NCI-H2196 treated with DMSO at 0.1 percent for 48 hours (cell line): ENCODE results near the gene PTPRG.

Source experiments
- DNase-seq: peaks from one replicate; lab custom pipeline; 2025; ENCODE audit not compliant: unreplicated experiment; lab: John Stamatoyannopoulos, UW

Gene PTPRG

DNA sequence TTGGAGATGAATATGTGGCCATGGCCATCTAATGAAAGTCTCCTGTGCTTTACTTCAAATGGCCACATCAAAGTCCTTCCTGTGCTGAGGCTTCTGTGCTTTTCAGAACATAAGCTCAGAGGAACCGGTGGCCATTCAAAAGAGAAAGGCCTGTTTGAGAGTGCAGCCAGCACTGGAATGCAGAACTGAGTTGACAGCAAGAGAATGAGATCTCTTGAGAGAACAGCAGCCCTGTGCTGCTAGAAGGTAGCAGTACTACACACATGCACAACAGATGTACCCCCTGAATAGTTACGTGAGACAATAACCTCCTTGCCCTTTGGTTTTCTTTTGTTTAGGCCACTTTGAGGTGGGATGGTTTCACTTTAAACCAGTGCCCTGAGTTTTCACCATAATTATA lies 292.5 kb downstream of the PTPRG start:
- no peak for DNase-seq

DNA sequence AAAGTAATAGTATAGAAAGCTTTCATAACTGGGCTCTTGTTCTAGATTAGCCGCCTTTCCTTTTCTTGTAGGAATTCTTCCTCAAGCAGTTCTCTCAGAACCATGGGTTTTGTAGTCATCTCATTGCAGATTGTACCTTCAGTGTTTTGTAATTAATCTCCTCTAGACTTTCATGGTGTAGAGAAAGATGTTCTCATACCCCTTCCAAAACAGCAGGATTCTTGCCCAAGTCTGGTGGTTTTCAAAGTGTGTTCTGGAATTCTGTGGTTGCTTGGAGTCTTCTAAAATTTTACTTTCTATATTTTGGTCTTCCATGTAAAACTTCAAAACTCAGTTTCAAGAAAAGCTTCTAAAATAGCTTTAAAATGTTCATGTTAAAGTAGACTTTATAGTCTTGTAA lies 293.8 kb downstream of the PTPRG start:
- no peak for DNase-seq

DNA sequence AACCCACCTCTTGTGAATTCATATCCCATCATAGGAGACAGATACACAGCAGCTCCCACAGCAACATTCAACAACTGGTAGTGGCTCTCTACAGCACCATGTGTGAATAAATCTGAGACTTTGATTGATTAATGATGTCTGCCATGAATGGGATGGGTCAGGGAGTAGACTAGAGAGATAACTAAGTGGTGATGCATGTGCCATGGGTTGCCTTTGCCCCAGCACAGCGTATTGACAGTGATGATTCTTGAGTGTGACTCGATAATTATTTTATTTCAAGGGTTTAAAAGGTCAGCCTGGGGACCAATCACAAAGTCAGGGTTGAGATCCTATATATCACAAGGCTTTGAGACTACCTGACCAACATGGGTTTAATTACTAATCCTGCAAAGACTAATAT lies 295.9 kb downstream of the PTPRG start:
- DNase-seq, result no peak

DNA sequence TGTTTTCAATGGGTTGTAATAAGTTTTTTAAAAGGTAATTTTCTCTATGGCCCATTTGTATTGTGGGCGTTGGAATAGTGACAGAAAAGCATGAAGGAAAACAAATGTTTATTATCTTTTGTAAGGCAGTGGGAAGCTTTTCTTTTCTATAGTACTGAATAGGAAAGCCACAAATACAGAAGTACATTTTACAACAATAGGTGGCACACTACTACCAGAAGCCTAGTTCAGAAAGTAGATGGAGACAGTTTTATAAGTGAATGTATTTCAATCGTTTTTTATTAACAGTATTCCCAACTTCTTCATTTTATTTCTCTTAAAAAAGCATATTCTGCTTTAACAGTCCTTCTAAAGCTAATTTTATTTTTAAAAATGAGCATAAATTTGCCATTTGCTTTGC lies 296.7 kb downstream of the PTPRG start:
- DNase-seq, result no peak

DNA sequence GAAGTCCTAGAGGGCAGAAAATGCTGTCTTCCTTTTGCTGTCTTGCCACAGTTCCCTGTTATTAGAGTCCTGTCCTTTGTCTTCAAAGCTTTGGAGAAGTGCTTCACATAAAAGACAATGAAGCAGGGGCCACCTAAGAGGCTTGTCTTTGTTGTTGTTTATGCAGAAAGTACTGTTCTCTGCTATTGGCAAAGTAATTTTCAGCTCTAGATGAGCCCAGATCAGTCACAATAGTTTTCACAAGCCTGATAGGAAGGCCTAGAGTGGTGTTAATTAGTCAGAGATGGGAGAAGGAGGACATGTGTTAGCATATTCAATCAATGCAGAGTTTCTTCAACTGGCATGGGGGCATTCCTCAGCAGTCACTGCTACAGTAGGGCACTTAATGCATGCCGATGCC lies 300.0 kb downstream of the PTPRG start:
- no peak for DNase-seq

DNA sequence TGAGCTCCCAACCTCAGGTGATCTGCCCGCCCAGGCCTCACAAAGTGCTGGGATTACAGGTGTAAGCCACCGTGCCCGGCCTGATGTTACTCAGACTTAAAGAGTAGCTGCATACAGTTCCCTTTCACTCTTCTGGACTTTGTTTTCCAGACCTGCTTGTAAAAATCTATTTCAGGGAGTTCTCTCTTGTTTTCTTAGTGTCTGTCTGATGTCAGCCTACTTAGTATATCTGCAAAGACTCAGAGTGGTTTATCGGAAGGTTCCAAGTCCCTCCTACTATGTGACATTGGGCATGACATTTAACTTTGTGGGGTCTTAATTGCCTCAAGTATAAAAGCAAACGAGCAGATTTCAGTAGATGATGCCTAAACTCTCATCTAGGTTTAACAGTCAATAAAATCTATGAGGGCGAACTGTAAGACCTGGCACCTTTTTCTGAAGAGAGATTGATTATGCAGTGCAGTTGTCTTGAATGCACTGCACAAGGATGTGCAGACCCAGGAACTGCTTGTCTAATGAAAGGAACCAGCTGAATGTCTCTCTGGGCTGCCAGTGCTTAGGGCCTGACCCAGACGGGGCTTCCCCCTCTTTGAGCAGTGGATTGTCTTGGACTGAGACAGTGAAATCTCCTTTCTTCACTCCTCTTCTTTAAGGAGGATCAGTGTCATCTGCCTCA lies 301.4 kb downstream of the PTPRG start:
- no peak for DNase-seq

DNA sequence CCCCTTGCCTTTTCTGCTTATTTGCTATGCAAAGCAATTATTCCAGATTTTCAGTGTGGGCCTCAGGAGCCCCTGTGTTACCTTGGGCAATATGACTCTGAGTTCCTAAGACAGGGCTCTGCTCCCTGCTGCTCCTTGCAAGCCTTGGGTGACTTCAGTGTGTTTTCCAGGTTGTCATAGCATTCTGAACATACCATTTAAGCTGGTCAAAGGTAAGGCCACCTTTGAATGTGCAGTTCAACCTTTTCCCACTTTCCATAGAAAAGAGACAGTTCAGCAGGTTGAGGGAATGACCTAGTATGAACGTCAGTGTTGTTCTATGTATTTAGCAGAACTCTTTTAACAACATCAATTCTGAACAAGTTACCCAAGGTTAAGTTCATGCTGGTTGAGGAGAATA lies 302.2 kb downstream of the PTPRG start:
- DNase-seq, result no peak

DNA sequence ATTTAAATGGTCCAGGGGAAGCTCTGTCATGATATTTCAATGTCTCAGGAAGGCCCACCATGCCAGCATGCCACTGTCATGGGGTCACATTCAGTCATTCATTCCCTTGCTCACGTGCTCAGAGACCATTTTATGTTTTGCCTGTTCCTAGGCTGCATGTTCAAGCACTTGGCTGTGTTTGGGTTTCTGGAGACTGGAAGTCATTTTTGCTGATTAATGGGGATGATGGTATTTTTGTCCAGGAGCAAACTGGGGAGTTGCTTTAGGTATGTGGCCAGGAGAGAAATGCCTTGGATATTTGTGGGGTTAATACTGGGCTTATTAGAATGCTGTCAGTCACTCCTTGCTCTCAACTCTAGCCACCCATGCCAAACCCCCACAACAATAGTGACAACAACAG lies 303.5 kb downstream of the PTPRG start:
- DNase-seq, result no peak

DNA sequence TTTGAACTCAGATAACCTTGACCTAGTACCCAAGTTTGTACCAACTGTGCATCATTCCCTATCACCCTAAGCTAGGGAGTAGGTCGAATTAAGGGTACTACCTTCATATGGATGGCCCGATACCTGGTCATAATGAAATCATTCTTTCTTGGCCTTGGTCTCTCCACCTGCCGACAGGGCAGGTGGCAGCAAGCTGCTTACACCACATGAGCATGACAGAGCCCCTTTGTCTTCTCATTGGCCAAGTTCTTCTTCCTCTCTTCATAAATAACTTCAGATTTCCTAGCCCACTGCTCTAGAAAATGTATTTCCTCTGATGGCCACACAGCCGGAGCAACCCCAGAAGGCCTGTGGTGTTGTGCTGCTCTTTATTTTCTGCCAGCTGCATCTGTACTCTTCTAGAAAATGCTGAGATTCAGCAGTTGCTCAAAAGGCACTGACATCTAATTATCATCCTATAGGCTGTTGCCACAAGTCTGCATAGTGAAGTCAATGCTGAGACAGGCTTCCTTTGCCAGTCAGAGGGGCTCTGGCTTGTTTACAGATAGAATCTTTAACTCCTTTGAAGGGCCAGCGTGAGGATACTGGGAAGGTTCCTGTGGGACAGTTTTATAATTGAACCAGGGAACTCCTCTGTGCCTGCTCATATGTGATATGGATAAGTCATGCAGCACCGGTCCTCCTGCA lies 304.2 kb downstream of the PTPRG start:
- DNase-seq, result no peak

DNA sequence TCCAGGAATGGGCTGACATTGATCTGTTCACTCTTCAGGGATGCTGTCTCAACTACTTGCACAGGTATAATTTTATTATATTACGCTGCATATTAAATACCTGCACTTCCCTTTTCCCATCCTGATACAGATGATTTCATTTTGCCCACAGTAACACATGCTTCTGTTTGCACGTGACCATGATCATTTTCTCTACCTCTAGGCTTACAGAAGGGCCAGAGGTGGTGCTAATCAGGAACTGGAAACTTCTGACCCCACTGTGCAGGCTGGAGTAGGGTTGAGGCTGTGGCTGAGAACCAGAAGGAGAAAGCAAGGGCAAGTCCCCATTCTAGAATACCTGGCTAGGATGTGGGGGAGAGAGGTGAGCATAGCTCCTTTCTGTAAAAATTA lies 304.8 kb downstream of the PTPRG start:
- no peak for DNase-seq

DNA sequence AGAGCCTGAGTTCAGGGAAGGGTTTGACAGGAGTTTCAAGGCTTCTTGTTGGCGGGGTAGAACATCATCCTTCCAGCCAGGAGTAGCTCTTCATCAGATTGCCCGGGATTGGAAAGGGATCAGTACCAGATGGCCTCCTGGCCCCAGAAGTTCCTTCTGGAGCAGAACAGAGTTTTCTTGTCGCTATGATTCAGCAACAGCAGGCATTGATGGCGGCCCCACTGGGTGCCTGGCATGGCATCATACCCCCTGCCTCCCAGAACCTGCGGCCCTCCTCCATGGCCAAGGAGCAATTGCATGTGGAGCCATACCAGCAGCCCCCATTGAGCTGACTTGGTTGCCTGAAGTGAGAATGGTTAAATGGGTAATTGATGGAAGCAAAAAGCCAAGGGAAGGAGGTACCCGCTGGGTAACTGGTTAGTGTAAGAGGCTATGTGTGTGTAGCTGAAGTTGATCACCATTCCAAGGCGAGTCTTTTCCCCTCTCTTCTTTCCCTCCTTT lies 305.6 kb downstream of the PTPRG start:
- no peak for DNase-seq

DNA sequence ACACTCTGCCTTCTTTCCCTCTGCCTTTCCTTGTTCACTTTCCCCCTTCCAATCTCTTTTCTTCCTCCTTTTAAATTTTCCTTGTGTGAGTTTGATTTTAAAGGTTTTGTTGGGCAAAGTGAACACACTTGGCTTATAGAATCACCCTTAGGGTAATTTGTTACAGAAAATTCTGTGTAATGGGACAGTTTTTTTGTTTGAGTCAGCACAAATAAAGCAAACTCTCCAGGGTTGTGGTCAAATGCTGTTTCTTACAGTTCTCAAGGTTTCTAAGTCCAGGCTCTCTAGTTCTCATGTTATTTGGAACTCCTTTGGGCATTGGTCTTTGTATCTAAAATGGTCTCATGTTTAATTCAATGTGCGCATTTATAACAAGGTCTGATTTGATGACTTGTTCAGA lies 307.1 kb downstream of the PTPRG start:
- DNase-seq, result no peak

DNA sequence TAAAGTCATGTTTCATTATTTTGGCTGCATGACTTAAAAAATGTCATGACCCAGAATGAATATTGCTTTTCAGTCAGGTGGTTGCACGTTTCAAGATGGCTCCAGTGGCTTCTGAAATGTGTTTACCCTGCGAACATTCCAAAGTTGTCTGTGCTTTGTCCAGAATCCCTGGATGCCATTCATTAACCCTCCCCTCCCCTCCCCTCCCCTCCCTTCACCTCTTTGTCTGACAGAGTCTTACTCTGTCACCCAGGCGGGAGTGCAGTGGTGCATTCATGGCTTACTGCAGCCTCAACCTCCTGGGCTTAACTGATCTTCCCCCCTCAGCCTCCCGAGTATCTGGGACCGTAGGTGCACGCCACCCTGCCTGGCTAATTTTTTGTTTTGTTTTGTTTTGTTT lies 308.0 kb downstream of the PTPRG start:
- no peak for DNase-seq

DNA sequence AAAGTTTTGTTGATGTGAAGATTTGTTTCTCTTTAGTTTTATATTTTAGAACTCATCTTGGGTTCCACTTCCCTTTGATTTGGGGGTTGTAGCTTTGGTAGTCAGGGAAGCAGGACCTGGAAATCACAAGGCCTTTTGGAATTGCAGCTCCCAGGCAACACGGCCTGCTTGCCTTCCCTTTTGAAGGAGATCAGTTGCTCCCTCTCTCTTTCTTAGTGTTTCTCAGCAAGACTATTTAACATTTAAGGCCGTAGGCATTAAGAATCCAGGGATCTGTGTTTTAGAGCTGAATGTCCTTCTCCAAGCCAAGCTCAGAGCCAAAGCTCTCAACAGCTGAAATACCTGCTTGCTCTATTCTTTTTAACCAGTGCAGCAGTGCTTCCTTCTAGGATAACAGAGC lies 310.3 kb downstream of the PTPRG start:
- DNase-seq, result no peak

DNA sequence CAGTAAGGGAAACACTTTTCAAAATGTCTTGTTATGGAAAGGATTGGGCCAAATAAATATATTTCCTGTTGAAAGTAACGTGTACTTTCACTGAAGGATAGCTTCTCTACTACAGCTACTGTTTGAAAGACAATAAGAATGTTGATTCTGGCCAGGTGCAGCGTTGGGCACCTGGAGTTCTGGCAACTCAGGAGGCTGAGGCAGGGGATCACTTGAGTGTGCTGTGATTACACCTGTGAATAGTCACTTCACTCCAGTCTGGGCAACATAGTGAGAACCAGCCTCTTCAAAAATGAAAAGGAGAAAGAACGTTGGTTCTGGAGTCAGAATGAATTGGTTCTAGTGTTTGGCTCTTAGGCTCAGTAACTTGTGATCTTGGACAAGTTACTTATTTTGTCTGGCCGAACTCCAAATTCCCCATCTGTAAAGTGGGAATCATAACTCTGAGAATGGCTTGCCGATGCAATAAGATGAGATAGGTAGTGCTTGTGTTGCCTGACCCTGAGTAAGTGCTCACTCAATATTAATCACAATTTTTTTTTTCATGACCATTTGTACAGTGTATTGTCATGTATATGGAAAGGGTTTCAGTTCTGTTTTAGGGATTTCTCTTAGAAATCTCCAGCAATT lies 310.8 kb downstream of the PTPRG start:
- DNase-seq, result no peak

DNA sequence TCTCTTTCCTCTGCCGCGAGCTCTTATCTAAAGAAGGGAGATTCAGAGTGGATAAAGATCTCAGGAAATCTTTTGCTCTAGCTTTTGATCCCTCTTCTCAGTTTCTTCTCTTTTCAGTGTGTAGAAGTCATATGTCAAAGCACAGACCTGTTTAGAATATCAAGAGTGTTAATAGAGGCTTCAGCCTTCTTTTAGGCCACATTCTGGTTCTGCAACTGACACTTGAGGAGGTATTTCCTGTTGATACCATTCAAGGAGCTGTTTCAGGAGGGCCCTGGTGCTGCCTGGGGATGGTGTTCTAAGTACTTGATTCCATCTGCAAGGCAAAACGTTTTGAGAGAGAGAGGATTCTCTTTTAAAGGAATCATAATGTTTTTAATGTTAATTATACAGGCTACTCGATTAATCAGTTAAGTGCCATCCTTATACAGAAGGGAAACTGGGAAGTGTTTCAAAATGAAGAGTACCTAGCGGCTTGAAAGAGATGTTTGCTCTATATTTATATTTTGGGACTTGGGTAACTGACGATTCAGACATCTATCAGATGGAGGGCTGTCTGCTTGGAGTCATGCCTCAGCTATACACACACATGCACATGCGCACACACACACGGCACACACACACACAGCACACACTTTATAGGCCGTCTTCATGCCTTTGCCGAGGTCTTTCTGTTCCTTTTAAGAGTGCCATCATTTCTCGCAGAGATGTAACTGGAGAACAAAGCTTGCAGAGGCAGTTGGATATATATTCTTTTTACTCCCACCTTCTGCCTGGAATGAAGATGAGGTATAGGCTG lies 313.9 kb downstream of the PTPRG start:
- DNase-seq, result no peak

DNA sequence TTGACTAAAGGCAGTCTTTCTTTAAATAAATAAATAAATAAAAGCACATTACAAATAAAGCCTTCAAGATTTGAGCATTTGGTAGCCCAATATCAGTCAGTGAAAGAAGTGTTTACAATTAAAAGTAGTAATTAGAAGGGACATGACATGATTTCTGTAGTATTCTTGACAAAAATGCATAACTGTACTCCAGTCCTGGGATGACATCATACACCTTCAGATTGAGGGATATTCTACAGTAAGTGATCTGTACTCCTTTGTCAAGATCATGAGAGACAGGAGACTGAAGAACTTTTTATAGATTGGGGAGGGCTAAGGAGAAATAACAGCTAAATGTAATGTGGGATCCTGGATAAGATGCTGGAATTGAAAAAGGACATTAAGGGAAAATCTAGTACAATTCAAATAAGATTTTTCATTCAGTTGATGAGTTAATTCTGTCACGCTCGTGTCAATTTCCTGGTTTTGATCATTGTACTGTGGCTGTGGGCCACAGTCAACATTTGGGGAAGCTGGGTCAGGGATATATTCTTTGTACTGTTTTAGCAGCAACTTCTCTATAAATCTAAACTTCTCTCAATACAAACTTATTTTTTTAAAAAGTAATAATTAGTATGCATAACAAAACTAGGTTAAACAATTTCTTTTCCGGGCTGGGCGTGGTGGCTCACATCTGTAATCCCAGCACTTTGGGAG lies 314.8 kb downstream of the PTPRG start:
- DNase-seq, result no peak

DNA sequence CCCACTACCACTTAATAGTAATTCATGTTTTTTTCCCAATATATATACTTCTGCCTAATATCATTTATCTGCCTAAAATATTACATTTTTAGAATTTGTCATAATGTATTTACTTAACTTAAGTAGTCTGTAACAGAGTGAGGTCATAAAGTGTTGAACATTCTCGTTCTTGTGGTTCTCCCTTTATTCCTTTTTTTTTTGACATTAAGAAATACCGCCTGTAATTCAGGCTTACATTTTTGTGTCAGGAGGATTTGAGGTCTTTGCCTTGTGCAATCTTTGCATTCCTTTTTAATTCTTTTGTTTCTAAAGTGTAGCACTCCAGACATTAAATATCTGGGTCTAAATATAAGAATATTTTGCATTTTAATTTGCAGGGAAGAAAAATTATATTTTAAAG lies 315.4 kb downstream of the PTPRG start:
- no peak for DNase-seq

DNA sequence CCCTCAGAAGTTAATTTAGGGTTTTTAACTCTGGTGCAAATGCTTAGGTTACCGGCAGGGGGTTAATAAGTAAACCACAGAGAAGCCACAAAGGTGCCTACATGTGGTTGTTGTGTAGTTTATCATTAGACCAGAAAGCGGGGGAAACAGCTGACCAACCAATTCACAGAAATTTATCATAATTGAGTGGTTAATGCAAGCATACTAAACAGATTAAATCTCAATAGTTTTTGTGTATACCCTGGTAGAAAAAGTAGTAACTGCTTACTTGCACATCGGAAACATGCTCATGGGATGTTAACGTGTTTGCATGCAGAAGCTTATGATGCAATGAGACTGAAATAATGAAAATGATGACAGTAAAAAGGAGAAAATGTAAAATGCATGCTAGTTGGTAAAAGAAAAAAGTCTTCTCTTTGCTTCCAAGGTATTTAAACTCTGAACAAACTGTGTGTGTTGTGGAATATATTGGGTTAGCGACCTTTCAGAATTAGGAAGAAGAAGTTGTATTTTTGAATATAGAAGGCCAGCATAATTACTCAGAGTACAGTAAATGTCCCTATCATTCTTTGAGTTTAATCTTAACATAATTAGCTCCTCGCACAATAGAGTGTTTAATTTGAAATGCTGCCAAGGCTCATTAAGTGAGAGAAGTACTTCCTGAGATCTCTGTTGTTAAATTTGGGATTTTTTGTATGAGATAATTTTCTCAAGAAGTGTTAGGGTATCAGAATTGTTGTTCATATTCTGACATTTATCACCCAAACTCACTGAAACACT lies 316.2 kb downstream of the PTPRG start:
- no peak for DNase-seq

DNA sequence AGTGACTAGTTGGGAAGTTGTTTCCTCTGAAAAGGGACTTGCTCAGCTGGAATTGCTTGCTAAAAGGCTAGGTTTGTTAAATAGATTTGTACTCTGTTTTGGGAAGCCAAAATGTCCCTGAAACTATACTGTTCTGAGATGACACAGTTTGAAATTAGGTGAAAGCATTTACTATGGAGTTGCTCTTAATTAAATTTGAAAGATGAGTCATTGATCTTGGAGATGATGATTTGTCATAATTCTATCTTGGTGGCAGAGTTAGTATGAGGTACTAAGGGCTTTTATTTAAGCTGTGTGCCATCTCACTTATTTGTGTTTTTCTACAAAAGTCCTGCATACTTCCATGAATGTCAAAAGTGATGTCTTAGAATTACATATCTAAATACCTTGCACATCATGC lies 320.9 kb downstream of the PTPRG start:
- no peak for DNase-seq
